RWPE2 (cell line): ENCODE data around the gene CASP6.

ENCODE experiments used
- ATAC-seq: fragments of 200-7000 bp; cut with Tn5 transposase; 3 replicates; pipeline ENCODE4 v1.9.1; 2021; ENCODE audit warnings: low read depth
- DNase-seq: peaks from one replicate; pipeline ENCODE4 v3.0.0-alpha.2; 2020; ENCODE audit warnings: low spot score
- H3K27ac ChIP-seq: fragments of 450-650 bp; 2 replicates; pipeline ENCODE4 v1.5.1; 2017; ENCODE audit warnings: mild to moderate bottlenecking; ENCODE audit not compliant: poor library complexity, severe bottlenecking
- H3K27me3 ChIP-seq: fragments of 250-450 bp; sonication (Bioruptor Pico); 2 replicates; pipeline ENCODE4 v1.5.1; 2021; ENCODE audit warnings: mild to moderate bottlenecking, moderate library complexity; ENCODE audit not compliant: insufficient read depth, poor library complexity, severe bottlenecking
- H3K36me3 ChIP-seq: fragments of 250-450 bp; sonication (Bioruptor Pico); 2 replicates; pipeline ENCODE4 v1.5.1; 2020; ENCODE audit warnings: low read depth, mild to moderate bottlenecking, moderate library complexity
- H3K4me1 ChIP-seq: fragments of 250-450 bp; sonication (Bioruptor Pico); 2 replicates; pipeline ENCODE4 v1.5.1; 2021; ENCODE audit warnings: mild to moderate bottlenecking, moderate library complexity; ENCODE audit not compliant: insufficient read depth, poor library complexity, severe bottlenecking
- H3K4me3 ChIP-seq: fragments of 250-450 bp; sonication (Bioruptor Pico); 2 replicates; pipeline ENCODE4 v1.5.1; 2021; ENCODE audit warnings: mild to moderate bottlenecking, moderate library complexity; ENCODE audit not compliant: severe bottlenecking
- H3K9me3 ChIP-seq: fragments of 250-450 bp; sonication (Bioruptor Pico); 2 replicates; pipeline ENCODE4 v1.5.1; 2021; ENCODE audit warnings: mild to moderate bottlenecking, moderate library complexity; ENCODE audit not compliant: severe bottlenecking
- TF ChIP-seq, protein P1 (sequence below): fragments of 450-650 bp; IDR thresholded peaks from one replicate; pipeline ENCODE4 v1.5.1; 2017; ENCODE audit warnings: mild to moderate bottlenecking, moderate library complexity; ENCODE audit not compliant: poor library complexity, severe bottlenecking

The CASP6 gene

DNA sequence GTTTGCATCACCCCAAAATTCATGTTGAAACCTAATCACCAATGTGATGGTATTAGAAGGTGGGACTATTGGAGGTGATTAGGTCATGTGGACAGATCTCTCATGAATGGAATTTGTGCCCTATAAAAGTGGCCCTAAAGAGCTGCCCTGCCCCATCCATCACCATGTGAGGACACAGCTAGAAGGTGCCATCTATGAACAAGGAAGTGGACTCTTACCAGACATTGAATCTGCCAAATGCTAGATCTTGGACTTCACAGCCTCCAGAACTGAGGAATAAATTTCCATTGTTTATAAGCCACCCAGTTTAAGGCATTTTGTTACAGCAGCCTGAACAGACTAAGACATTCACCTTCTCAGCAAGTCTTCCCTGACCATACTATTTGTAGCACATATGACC is 19.1 kb upstream of the CASP6 start:
- H3K4me1 ChIP-seq, result no peaks in the 10 kb centered on the region
- DNase-seq (no peak), ATAC-seq (no peak)
- H3K9me3 ChIP-seq, result no peaks in the 10 kb centered on the region
- no peak overlapping the region for H3K4me3 ChIP-seq
- no peak overlapping the region for H3K27ac ChIP-seq
- H3K36me3 ChIP-seq, result peaks cover 12% of the 10 kb centered on the region
- TF ChIP-seq, protein P1, sequence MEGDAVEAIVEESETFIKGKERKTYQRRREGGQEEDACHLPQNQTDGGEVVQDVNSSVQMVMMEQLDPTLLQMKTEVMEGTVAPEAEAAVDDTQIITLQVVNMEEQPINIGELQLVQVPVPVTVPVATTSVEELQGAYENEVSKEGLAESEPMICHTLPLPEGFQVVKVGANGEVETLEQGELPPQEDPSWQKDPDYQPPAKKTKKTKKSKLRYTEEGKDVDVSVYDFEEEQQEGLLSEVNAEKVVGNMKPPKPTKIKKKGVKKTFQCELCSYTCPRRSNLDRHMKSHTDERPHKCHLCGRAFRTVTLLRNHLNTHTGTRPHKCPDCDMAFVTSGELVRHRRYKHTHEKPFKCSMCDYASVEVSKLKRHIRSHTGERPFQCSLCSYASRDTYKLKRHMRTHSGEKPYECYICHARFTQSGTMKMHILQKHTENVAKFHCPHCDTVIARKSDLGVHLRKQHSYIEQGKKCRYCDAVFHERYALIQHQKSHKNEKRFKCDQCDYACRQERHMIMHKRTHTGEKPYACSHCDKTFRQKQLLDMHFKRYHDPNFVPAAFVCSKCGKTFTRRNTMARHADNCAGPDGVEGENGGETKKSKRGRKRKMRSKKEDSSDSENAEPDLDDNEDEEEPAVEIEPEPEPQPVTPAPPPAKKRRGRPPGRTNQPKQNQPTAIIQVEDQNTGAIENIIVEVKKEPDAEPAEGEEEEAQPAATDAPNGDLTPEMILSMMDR, result no peak
- H3K27me3 ChIP-seq, result no peaks in the 10 kb centered on the region

DNA sequence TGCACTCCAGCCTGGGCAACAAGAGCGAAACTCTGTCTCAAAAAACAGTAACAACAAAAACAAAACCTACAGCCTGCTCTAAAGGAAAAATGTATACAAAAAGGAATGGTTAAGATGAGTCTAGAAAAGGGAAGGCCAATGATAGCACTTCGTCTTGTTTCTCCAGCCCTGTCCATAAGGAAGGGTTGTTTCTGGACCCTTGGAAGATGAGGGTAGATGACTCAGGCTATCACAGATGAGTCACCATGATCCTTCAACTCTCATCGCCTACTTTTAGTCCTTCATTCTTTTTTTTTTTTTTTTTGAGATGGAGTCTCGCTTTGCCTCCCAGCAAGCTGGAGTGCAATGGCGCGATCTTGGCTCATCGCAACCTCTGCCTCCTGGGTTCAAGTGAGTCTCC is 17.8 kb upstream of the CASP6 start:
- Histone ChIP-seq H3K4me1 (no peaks in the 10 kb centered on the region), H3K4me3 (no peak overlapping the region), H3K36me3 (peaks cover 25% of the 10 kb centered on the region), H3K27me3 (no peaks in the 10 kb centered on the region), H3K27ac (no peak overlapping the region), H3K9me3 (no peaks in the 10 kb centered on the region)
- TF ChIP-seq, protein P1, result no peak
- ATAC-seq (0 out of 3 replicates have a peak, but pooled peaks have one; percentile 38), DNase-seq (no peak)

DNA sequence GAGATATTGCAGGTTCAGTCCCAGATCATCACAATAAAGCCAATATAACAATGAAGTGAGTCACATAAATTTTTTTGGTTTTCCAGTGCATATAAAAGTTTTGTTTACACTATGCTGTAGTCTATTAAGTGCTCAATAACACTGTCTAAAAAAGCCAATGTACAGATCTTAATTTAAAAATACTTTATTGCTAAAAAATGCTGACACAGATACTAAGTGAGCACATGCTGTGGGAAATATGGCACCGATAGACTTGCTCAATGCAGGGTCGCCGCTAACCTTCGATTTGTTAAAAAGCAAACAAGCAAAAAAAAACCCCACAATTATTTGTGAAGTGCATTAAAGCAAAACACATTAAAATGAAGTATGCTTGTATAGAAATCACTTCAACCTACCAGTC is 16.4 kb upstream of the CASP6 start:
- no peak for ATAC-seq
- Histone ChIP-seq H3K4me1 (no peaks in the 10 kb centered on the region), H3K9me3 (no peaks in the 10 kb centered on the region), H3K27me3 (no peaks in the 10 kb centered on the region), H3K36me3 (peaks cover 29% of the 10 kb centered on the region), H3K27ac (no peak overlapping the region), H3K4me3 (no peak overlapping the region)
- TF ChIP-seq, protein P1, result no peak
- no peak for DNase-seq

DNA sequence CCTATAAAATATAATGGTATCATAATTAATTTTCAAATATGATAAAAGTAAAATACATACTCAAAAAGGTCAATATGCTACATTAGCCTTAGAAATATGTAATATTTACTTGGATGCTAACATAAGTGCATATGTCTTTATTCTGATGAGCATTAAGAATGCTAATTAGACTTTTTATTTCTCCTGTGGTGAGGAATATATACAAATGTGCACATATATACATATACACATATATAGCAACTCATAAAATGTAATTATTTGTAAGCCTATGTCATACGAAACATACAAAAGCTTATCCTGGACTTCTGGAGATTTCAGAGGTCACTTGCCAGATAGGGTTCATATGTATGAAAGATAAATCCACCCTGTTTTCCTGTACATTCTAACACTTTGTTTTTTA is 15.5 kb upstream of the CASP6 start:
- H3K27me3 ChIP-seq, result no peaks in the 10 kb centered on the region
- DNase-seq, result no peak
- peaks cover 37% of the 10 kb centered on the region for H3K36me3 ChIP-seq
- H3K4me3 ChIP-seq, result no peak overlapping the region
- TF ChIP-seq, protein P1, result no peak
- no peaks in the 10 kb centered on the region for H3K9me3 ChIP-seq
- H3K27ac ChIP-seq, result no peak overlapping the region
- no peaks in the 10 kb centered on the region for H3K4me1 ChIP-seq
- ATAC-seq, result no peak

DNA sequence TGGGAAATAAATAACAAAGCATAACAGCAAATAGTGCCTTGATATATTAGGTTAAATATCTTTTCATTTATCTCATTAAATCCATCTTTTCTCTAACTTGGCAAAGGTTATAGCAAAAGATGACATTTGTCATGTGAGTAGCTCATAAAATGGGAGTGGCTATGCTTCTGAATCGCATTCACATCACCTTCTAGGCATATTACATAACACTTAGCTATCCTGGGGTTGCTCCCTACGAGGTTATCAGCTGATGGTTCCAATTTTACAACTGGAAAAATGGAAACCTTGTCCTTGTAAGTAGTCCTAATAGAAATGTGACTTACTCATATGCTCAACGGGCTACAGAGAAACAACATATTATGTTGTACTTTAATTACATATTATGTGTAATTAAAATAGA is 10.3 kb upstream of the CASP6 start:
- TF ChIP-seq, protein P1, result no peak
- no peak overlapping the region for H3K27ac ChIP-seq
- H3K4me3 ChIP-seq, result no peak overlapping the region
- ATAC-seq (no peak), DNase-seq (no peak)
- H3K4me1 ChIP-seq, result no peaks in the 10 kb centered on the region
- H3K9me3 ChIP-seq, result no peaks in the 10 kb centered on the region
- H3K36me3 ChIP-seq, result peaks cover 42% of the 10 kb centered on the region
- no peaks in the 10 kb centered on the region for H3K27me3 ChIP-seq
